Measurements from ENCODE around the gene ATP6AP1.

ATP6AP1 gene

GRCh38 chrX:154449618-154450017, 21.1 kb downstream of the ATP6AP1 start:
- DNase-seq (ENCODE audit: low spot score): no peak

- no peak for DNase-seq (ENCODE audit: low spot score)
These were observed 21.8 kb downstream of the ATP6AP1 start for GRCh38 chrX:154450312-154450711.

GRCh38 chrX:154452823-154453222, 24.3 kb downstream of the ATP6AP1 start:
- no peak for DNase-seq (ENCODE audit: low spot score)

GRCh38 chrX:154457491-154458115, 29.1 kb downstream of the ATP6AP1 start:
- DNase-seq (ENCODE audit: low spot score): no peak

- no peak for DNase-seq (ENCODE audit: low spot score)
These were observed 29.9 kb downstream of the ATP6AP1 start, which contains the start of gene PLXNA3 for GRCh38 chrX:154458116-154458953. Gene PLXNA3 (plus strand): TSS chrX:154458281. CDS start chrX:154460184, 1,903 bp downstream.

GRCh38 chrX:154458954-154459778, 30.7 kb downstream of the ATP6AP1 start:
- DNase-seq (ENCODE audit: low spot score): peak; percentile 54

- DNase-seq (ENCODE audit: low spot score): no peak
These were observed 31.4 kb downstream of the ATP6AP1 start for GRCh38 chrX:154459832-154460231.

GRCh38 chrX:154460326-154460725, 31.8 kb downstream of the ATP6AP1 start:
- DNase-seq (ENCODE audit: low spot score): no peak

GRCh38 chrX:154462396-154462795, 33.9 kb downstream of the ATP6AP1 start:
- no peak for DNase-seq (ENCODE audit: low spot score)

GRCh38 chrX:154463611-154464220, 35.2 kb downstream of the ATP6AP1 start:
- no peak for DNase-seq (ENCODE audit: low spot score)

GRCh38 chrX:154464806-154465365, 36.4 kb downstream of the ATP6AP1 start:
- DNase-seq (ENCODE audit: low spot score): no peak

- no peak for DNase-seq (ENCODE audit: low spot score)
These were observed 37.1 kb downstream of the ATP6AP1 start for GRCh38 chrX:154465601-154466000.

GRCh38 chrX:154466036-154466435, 37.6 kb downstream of the ATP6AP1 start:
- DNase-seq (ENCODE audit: low spot score): no peak

GRCh38 chrX:154466907-154467306, 38.4 kb downstream of the ATP6AP1 start:
- no peak for DNase-seq (ENCODE audit: low spot score)

GRCh38 chrX:154467556-154467955, 39.1 kb downstream of the ATP6AP1 start:
- DNase-seq (ENCODE audit: low spot score): no peak

- DNase-seq (ENCODE audit: low spot score): no peak
These were observed 39.7 kb downstream of the ATP6AP1 start for GRCh38 chrX:154468217-154468616.

GRCh38 chrX:154469114-154469513, 40.6 kb downstream of the ATP6AP1 start:
- no peak for DNase-seq (ENCODE audit: low spot score)

- DNase-seq (ENCODE audit: low spot score): no peak
These were observed 41.4 kb downstream of the ATP6AP1 start for GRCh38 chrX:154469880-154470279.

- no peak for DNase-seq (ENCODE audit: low spot score)
These were observed 42.0 kb downstream of the ATP6AP1 start for GRCh38 chrX:154470434-154470833.

- no peak for DNase-seq (ENCODE audit: low spot score)
These were observed 42.6 kb downstream of the ATP6AP1 start for GRCh38 chrX:154470914-154471568.
